Common myeloid progenitor, CD34-positive (primary cell): ENCODE measurements around the gene MYRFL.

Experiments used
- CTCF ChIA-PET: fragments of 350-600 bp; sonication (Branson Sonifier 250); formaldehyde crosslinking; loops from one replicate; lab custom pipeline; 2021; ENCODE audit warnings: antibody characterized with exemption; lab: Charles Lee
- POLR2A ChIA-PET: fragments of 350-600 bp; sonication (Branson Sonifier 250); formaldehyde crosslinking; loops from one replicate; lab custom pipeline; 2021; ENCODE audit warnings: antibody characterized with exemption; lab: Charles Lee
- DNase-seq, 3 donors: peaks; one replicate each; pipeline versions ENCODE4 v3.0.0 to v3.0.0-alpha.2; 2013
- H3K27ac ChIP-seq, 2 experiments: 1 replicate in 1 of 2; 2 replicates in 1 of 2; pipeline ENCODE4 v1.7.0; 2013; ENCODE audit warnings: inconsistent platforms in 2 of 2, low read length in 2 of 2, mild to moderate bottlenecking in 2 of 2, low read depth in 1 of 2, moderate library complexity in 1 of 2; ENCODE audit not compliant: severe bottlenecking in 2 of 2, insufficient read depth in 1 of 2, poor library complexity in 1 of 2
- H3K27me3 ChIP-seq, 5 experiments: replicated peaks in 2 of 5; 1 replicate in 3 of 5; 2 replicates in 2 of 5; pipeline versions ENCODE4 v1.6.1 to v1.7.0; 2013; ENCODE audit warnings: low read length in 4 of 5, mild to moderate bottlenecking in 2 of 5, moderate library complexity in 2 of 5, inconsistent platforms in 1 of 5; ENCODE audit not compliant: insufficient read depth in 5 of 5, control insufficient read depth in 4 of 5
- H3K36me3 ChIP-seq, 4 experiments: 1 replicate in 2 of 4; 2 replicates in 2 of 4; pipeline versions ENCODE4 v1.6.1 to v1.7.0; 2013; ENCODE audit warnings: low read length in 3 of 4, control low read depth in 1 of 4, mild to moderate bottlenecking in 1 of 4; ENCODE audit not compliant: control insufficient read depth in 4 of 4, insufficient read depth in 4 of 4
- H3K4me1 ChIP-seq, 4 experiments: 1 replicate in 3 of 4; 2 replicates in 1 of 4; pipeline versions ENCODE4 v1.6.1 to v1.7.1; 2013; ENCODE audit warnings: low read length in 3 of 4, mild to moderate bottlenecking in 3 of 4, control low read depth in 1 of 4, inconsistent platforms in 1 of 4, moderate library complexity in 1 of 4; ENCODE audit not compliant: control insufficient read depth in 4 of 4, insufficient read depth in 4 of 4; ENCODE audit errors: control extremely low read depth in 1 of 4
- H3K4me3 ChIP-seq, 7 experiments: 1 replicate in 4 of 7; 2 replicates in 3 of 7; pipeline versions ENCODE4 v1.5.1 to v1.7.0; 2013; ENCODE audit warnings: mild to moderate bottlenecking in 7 of 7, low read length in 6 of 7, moderate library complexity in 6 of 7, inconsistent platforms in 2 of 7, low read depth in 2 of 7, control low read depth in 1 of 7; ENCODE audit not compliant: insufficient read depth in 4 of 7, control insufficient read depth in 1 of 7; ENCODE audit errors: extremely low read depth in 1 of 7
- H3K9me3 ChIP-seq, 5 experiments: 1 replicate in 4 of 5; 2 replicates in 1 of 5; pipeline versions ENCODE4 v1.6.1 to v1.7.1; 2013; ENCODE audit warnings: low read length in 4 of 5, mild to moderate bottlenecking in 2 of 5, inconsistent platforms in 1 of 5, low read depth in 1 of 5, moderate library complexity in 1 of 5; ENCODE audit not compliant: control insufficient read depth in 4 of 5, insufficient read depth in 2 of 5; ENCODE audit errors: control extremely low read depth in 1 of 5
- WGBS: methylation state at CpG from one replicate; pipeline ENCODE4 v1.1.5; 2013; ENCODE audit not compliant: insufficient coverage; 5-methylcytosine and 5-hydroxymethylcytosine counted together

The MYRFL gene

GRCh38 chr12:69948851-69949250, 123.8 kb downstream of the MYRFL start:
- H3K27ac ChIP-seq = no peak overlapping the region
- ChIA-PET POLR2A (no interaction called here), CTCF (no interaction called here)
- no peaks in the 10 kb centered on the region for H3K36me3 ChIP-seq
- no peak for DNase-seq
- peaks cover 0 to 4% (median 2%) of the 10 kb centered on the region in 5 experiments for H3K9me3 ChIP-seq
- H3K27me3 ChIP-seq = peaks cover 0 to 2% (median 0%) of the 10 kb centered on the region in 5 experiments
- H3K4me1 ChIP-seq = no peaks in the 10 kb centered on the region
- no peak overlapping the region for H3K4me3 ChIP-seq

- peaks cover 0 to 4% (median 2%) of the 10 kb centered on the region in 5 experiments for H3K9me3 ChIP-seq
- DNase-seq = no peak
- peaks cover 0 to 2% (median 0%) of the 10 kb centered on the region in 5 experiments for H3K27me3 ChIP-seq
- WGBS = no CpG with 5 or more reads among the region's 6 CpGs
- no peak overlapping the region for H3K4me3 ChIP-seq
- no peaks in the 10 kb centered on the region for H3K4me1 ChIP-seq
- CTCF ChIA-PET = interaction anchor here (1.2 kb wide), 1 partner anchor 23 kb away, joined by 3 read pairs; no protein-coding TSS in a partner anchor
- no peaks in the 10 kb centered on the region for H3K36me3 ChIP-seq
- H3K27ac ChIP-seq = no peak overlapping the region
- POLR2A ChIA-PET = no interaction called here
Measured at GRCh38 chr12:69949311-69950002, 124.4 kb downstream of the MYRFL start.

- H3K9me3 ChIP-seq = peaks cover 0 to 4% (median 2%) of the 10 kb centered on the region in 5 experiments
- peaks cover 0 to 2% (median 0%) of the 10 kb centered on the region in 5 experiments for H3K27me3 ChIP-seq
- no peaks in the 10 kb centered on the region for H3K36me3 ChIP-seq
- DNase-seq = no peak
- H3K4me1 ChIP-seq = no peaks in the 10 kb centered on the region
- CTCF ChIA-PET = interaction anchor here (1.2 kb wide), 1 partner anchor 24 kb away, joined by 3 read pairs; no protein-coding TSS in a partner anchor
- WGBS = 94% methylated on average over 2 of the region's 5 CpGs
- H3K4me3 ChIP-seq = no peak overlapping the region
- H3K27ac ChIP-seq = no peak overlapping the region
- POLR2A ChIA-PET = no interaction called here
Measured at GRCh38 chr12:69951108-69951507, 126.1 kb downstream of the MYRFL start.

GRCh38 chr12:69952890-69953289, 127.9 kb downstream of the MYRFL start:
- ChIA-PET CTCF (interaction anchor here (1.6 kb wide), 1 partner anchor 73 kb away, joined by 4 read pairs; no protein-coding TSS in a partner anchor), POLR2A (no interaction called here)
- Histone ChIP-seq H3K36me3 (no peaks in the 10 kb centered on the region), H3K27me3 (no peaks in the 10 kb centered on the region), H3K27ac (no peak overlapping the region), H3K9me3 (peaks cover 0 to 4% (median 2%) of the 10 kb centered on the region in 5 experiments), H3K4me3 (no peak overlapping the region), H3K4me1 (no peaks in the 10 kb centered on the region)
- no peak for DNase-seq
- 100% methylated on average over 2 of the region's 2 CpGs for WGBS

GRCh38 chr12:69961246-69961645, 136.2 kb downstream of the MYRFL start:
- no peaks in the 10 kb centered on the region for H3K36me3 ChIP-seq
- peaks cover 0 to 2% (median 0%) of the 10 kb centered on the region in 4 experiments for H3K4me1 ChIP-seq
- H3K27me3 ChIP-seq = no peaks in the 10 kb centered on the region
- CTCF ChIA-PET = no interaction called here
- POLR2A ChIA-PET = no interaction called here
- no peak for DNase-seq
- H3K4me3 ChIP-seq = no peak overlapping the region
- no peaks in the 10 kb centered on the region for H3K9me3 ChIP-seq
- H3K27ac ChIP-seq = no peak overlapping the region

- DNase-seq = no peak
- Histone ChIP-seq H3K36me3 (no peaks in the 10 kb centered on the region), H3K27me3 (no peaks in the 10 kb centered on the region), H3K4me3 (no peak overlapping the region), H3K27ac (no peak overlapping the region), H3K4me1 (peaks cover 0 to 3% (median 0%) of the 10 kb centered on the region in 4 experiments), H3K9me3 (no peaks in the 10 kb centered on the region)
- no CpG with 5 or more reads among the region's 1 CpG for WGBS
- CTCF ChIA-PET = no interaction called here
- POLR2A ChIA-PET = no interaction called here
Measured at GRCh38 chr12:69966409-69966808, 141.4 kb downstream of the MYRFL start.

GRCh38 chr12:69966839-69967238, 141.8 kb downstream of the MYRFL start:
- CTCF ChIA-PET = no interaction called here
- WGBS = 100% methylated on average over 2 of the region's 3 CpGs
- Histone ChIP-seq H3K36me3 (no peaks in the 10 kb centered on the region), H3K4me3 (no peak overlapping the region), H3K9me3 (no peaks in the 10 kb centered on the region), H3K27me3 (no peaks in the 10 kb centered on the region), H3K27ac (no peak overlapping the region), H3K4me1 (peaks cover 0 to 3% (median 0%) of the 10 kb centered on the region in 4 experiments)
- POLR2A ChIA-PET = no interaction called here
- no peak for DNase-seq
